ENCODE data around the gene SPOCK3. TPM values are rescaled to one million over a fixed set of nuclear protein-coding genes. Genes with fewer than 3 reads are reported as not detected.
"Not testable (repeated sequence)": the region's sequence is repeated elsewhere in the genome, so short reads cannot be mapped to it uniquely, and the experiment has no call there.

Gene SPOCK3
- total RNA-seq, 1 donor from 2014 or later, result not detected

DNA sequence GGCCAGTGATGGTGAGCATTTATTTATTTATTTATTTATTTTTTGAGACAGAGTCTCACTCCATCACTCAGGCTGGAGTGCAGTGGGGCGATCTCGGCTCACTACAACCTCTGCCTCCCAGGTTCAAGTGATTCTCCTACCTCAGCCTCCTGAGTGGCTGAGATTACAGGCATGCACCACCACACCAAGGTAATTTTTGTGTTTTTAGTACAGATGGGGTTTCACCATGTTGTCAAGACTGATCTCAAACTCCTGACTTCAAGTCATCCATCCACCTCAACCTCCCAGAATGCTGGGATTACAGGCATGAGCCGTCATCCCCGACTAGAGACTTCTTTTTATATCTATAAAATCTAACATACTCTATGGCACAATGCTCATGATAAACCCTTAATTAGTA lies 495.1 kb downstream of the SPOCK3 start:
- DNase-seq (ENCODE audit: missing footprints); intact Hi-C loops (cut with DNase I); ATAC-seq: not testable (repeated sequence)

DNA sequence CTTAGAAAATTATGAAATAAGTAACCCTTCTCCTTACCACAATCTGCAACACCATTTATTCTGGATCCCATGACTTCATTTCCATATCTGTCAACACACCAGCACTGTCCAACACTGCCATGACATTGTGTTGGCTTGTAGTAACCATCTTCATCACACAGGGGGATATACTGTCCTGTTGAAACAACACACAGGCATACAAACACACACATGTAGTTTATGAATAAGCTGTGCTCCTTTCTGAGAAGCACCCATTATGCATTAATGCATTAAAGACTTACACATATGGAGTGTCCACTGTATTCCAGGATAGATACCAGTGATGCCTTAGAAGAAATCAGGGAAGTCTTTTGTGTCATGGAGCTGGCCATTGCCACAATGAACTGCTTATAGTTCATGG lies 496.9 kb downstream of the SPOCK3 start:
- DNase-seq (ENCODE audit: missing footprints) (no peak), ATAC-seq (no peak)
- intact Hi-C loops (cut with DNase I), result no loop called here

GRCh38 chr4:166735553-166735952 lies 498.7 kb downstream of the SPOCK3 start:
- ATAC-seq (no peak), DNase-seq (ENCODE audit: missing footprints) (no peak)
- intact Hi-C loops (cut with DNase I), result no loop called here

DNA sequence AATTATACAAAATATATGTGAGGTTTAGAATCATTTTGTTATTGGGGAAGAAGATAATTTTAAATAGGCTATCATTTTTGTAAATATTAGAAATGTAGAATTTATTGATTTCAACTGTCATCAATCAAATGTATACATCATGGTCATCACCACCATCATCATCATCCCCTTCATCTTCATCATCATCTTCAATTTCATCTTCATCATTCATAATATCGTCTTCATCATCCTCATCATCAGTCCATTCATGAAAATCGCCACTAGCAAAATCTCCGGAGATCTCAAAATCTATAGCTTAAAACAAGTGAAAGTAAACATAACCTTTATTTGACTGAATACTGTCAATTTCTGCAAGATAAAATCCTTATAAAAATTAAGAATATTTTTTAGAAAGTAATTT lies 499.5 kb downstream of the SPOCK3 start:
- DNase-seq (ENCODE audit: missing footprints) (no peak), ATAC-seq (no peak)
- intact Hi-C loops (cut with DNase I), result no loop called here

- intact Hi-C loops (cut with DNase I), result no loop called here
- DNase-seq (ENCODE audit: missing footprints), result no peak
- ATAC-seq, result no peak
Measured at GRCh38 chr4:166733686-166734085, 500.6 kb downstream of the SPOCK3 start.

- intact Hi-C loops (cut with DNase I), result no loop called here
- ATAC-seq (no peak), DNase-seq (ENCODE audit: missing footprints) (no peak)
Measured at GRCh38 chr4:166726832-166727231, 507.5 kb downstream of the SPOCK3 start.

- DNase-seq (ENCODE audit: missing footprints) (no peak), ATAC-seq (no peak)
- intact Hi-C loops (cut with DNase I), result no loop called here
Measured at GRCh38 chr4:166724369-166724768, 509.9 kb downstream of the SPOCK3 start.

DNA sequence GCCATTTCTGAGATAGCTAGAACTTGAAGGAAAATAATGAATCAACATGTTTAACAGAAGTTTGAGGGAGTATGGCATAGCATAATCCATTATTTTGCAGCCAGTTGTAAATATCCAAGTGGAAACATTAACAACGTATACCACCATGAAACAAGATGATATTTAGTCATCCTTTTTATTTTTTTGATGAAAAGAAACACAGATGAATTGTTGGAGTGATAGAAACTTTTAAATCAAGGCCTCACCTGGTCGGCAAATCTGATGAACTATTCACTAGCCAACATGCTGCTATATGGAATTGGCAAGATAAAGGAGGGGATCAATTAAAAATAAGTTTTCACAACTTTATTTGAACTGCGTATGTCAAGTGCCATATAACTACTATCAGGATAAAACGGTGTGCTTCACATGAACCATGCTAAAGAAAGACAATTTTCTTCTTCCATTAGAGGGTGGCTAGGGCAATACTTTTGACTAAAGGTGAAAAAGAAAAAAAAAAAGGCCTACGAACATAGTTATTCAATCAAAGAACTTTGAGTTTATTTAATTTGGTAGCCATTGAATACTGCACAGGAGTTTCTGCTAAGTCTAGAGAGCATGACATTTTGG lies 510.7 kb downstream of the SPOCK3 start:
- DNase-seq (ENCODE audit: missing footprints) (no peak), ATAC-seq (no peak)
- intact Hi-C loops (cut with DNase I), result no loop called here

DNA sequence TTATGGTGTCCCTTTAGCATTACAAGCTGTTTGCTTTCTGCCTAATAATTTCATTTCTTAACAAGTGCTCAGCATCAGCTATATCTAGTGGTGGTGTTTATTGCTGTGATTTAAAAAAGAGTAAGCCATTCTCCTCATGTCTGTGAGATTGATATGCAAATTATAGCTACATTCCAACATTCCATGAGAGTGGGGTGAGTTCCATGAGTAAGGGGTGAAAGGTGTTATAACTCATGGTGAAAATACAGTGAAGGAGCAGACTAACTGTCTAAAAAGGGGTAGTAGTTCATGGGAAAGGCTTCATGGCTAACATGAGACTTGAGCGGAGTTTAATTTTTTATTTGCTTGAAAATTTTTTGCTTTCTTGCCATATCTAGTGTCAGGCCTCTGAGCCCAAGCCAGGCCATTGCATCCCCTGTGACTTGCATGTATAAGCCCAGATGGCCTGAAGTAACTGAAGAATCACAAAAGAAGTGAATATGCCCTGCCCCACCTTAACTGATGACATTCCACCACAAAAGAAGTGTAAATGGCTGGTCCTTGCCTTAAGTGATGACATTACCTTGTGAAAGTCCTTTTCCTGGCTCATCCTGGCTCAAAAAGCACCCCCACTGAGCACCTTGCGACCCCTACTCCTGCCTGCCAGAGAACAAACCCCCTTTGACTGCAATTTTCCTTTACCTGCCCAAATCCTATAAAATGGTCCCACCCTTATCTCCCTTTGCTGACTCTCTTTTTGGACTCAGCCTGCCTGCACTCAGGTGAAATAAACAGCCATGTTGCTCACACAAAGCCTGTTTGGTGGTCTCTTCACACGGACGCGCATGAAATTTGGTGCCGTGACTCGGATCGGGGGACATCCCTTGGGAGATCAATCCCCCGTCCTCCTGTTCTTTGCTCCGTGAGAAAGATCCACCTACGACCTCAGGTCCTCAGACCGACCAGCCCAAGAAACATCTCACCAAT lies 518.3 kb downstream of the SPOCK3 start:
- intact Hi-C loops (cut with DNase I); ATAC-seq; DNase-seq (ENCODE audit: missing footprints): not testable (repeated sequence)

DNA sequence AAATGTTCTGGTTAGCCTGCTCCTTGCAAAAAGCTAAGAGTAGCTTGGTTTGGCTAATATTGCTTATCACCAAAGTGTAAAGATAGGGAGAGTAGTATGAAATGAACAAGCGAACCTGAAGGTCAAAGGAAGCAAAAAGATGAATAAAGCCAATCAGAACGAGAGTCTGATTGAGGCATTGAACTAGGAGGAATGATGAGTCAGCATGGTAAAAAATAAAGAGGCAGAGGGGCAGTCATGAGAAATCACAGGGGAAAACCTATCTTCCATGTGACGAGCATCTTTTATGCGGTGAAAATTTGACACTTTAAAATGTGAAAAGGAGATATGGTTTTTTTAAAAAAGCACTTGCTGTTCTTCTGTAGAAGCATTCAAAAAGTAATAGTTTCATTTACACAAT lies 533.7 kb downstream of the SPOCK3 start:
- ATAC-seq, result no peak
- intact Hi-C loops (cut with DNase I), result no loop called here
- DNase-seq (ENCODE audit: missing footprints), result no peak

DNA sequence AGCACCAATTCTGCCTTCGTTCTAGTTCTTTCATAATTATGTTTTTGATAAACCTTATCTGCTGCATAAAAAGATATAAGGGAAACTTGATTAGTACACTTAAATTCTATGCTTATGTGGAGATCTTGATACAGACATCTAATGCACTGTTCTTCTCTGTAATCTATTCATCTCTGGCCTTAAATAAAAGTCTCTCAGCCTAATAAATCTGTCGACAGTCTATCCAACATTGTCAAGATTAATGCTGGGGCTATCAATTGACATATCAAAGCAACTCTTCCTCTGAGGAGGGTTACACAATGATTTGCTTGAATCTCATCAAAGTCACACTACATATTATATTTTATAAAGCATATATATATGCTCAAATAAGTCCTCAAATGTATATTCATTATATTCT lies 545.5 kb downstream of the SPOCK3 start:
- intact Hi-C loops (cut with DNase I), result no loop called here
- no peak for DNase-seq (ENCODE audit: missing footprints)
- no peak for ATAC-seq

- intact Hi-C loops (cut with DNase I), result no loop called here
- no peak for ATAC-seq
Measured at GRCh38 chr4:166687828-166688227, 546.5 kb downstream of the SPOCK3 start.

More at GRCh38 chr4:166687828-166688227, 546.5 kb downstream of the SPOCK3 start:
- no peak for DNase-seq (ENCODE audit: missing footprints)

Measured in Right ventricle myocardium inferior (tissue), 1 donor.